ENCODE measurements around the gene KIF15.

DNA sequence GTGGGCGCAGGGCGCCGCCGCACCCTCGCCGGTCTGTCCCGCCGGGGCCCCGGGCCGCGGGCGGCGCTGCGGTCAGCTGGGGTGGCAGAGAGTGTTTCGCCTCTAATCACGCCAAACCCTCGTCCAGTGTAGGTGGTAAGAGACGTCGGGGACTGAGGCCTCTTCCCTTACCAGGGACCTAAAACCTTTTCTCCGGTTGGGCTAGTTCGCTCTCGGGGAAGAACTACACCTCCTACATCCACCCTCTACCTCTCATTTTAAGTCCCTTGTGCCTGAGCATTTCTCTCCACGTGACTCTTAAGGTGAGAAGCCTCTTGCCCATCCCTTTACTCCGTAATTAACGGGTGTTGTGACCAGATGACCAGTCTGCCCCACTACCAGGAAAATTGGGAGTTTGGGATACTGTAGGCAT, 100.6 kb downstream of the KIF15 start:
- TF ChIP-seq, protein P1, sequence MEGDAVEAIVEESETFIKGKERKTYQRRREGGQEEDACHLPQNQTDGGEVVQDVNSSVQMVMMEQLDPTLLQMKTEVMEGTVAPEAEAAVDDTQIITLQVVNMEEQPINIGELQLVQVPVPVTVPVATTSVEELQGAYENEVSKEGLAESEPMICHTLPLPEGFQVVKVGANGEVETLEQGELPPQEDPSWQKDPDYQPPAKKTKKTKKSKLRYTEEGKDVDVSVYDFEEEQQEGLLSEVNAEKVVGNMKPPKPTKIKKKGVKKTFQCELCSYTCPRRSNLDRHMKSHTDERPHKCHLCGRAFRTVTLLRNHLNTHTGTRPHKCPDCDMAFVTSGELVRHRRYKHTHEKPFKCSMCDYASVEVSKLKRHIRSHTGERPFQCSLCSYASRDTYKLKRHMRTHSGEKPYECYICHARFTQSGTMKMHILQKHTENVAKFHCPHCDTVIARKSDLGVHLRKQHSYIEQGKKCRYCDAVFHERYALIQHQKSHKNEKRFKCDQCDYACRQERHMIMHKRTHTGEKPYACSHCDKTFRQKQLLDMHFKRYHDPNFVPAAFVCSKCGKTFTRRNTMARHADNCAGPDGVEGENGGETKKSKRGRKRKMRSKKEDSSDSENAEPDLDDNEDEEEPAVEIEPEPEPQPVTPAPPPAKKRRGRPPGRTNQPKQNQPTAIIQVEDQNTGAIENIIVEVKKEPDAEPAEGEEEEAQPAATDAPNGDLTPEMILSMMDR (IDR thresholded peaks at IDR 0.05; ENCODE audit: low read length), result no peak
- TF ChIP-seq EZH2 (optimal IDR thresholded peaks at IDR 0.05; ENCODE audit: low read depth, low read length), result no peak
